Measurements from ENCODE around the gene TMEM109. TPM values are rescaled to one million over a fixed set of nuclear protein-coding genes. Genes with fewer than 3 reads are reported as not detected.

Gene TMEM109
- total and polyA plus RNA-seq, 2 of the 4 experiments (the other 2 are of a cell fraction), result 15.1 to 69.7 TPM

DNA sequence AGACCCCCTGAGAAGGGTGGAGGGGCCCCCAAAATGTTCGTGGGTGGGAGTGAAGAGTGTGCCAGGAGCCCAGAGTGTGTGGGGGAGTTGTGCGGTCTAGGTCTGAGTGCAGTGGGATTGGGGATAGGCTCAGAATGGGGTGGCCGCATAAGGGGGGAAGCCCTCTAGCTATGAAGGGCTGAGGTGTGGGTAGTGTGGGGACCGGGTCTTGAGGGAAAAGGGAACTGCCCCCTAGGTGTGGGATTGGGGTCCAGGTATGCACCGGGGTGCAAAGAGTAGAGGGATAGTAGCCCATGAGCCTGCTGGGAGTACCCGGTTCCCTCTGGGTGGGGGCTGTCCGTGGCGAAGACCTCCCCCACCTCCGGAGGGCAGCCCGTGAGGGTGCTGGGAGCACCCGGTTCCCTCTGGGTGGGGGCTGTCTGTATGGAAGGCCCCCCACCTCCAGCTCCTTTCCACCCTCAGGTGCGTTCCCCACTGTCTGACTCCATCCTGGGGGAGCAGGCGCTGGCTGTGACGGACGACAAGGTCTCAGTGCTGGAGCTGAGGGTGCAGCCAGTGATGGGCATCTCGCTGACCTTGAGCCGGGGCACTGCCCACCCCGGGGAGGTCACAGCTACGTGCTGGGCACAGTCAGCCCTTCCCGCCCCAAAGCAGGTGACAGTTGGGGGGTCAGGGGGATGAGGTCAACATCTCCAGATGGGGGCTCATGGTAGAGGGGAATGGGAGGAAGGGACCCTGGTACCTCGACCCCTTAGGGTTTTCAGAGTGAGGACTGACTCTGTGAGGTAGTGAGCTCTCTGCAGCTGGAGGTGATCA, 21.0 kb downstream of the TMEM109 start:
- Histone ChIP-seq H4K5ac (ENCODE audit: low read depth, low read length) (no peak overlapping the region), H2BK20ac (ENCODE audit: low read depth, low read length) (no peak overlapping the region), H3K4me1 (ENCODE audit: control insufficient read depth, insufficient read depth, low read length) (no peaks in the 10 kb centered on the region; the same call in 1 of the 2 replicates), H3K79me1 (ENCODE audit: low read depth in 1 of 2, low read length in 2 of 2) (no peaks in the 10 kb centered on the region), H2BK5ac (ENCODE audit: low read depth, low read length, poor library complexity, severe bottlenecking) (no peak overlapping the region), H3K4ac (ENCODE audit: low read depth, low read length) (no peak overlapping the region), H3K18ac (ENCODE audit: low read depth, low read length) (no peak overlapping the region), H2AK5ac (ENCODE audit: low read depth, low read length) (no peak overlapping the region), H3K9me3 (ENCODE audit: control insufficient read depth, insufficient read depth, low read length) (no peaks in the 10 kb centered on the region), H3K27ac (ENCODE audit: insufficient read depth, low read length) (no peak overlapping the region), H3K56ac (ENCODE audit: extremely low read depth, insufficient read depth, low read length) (no peak overlapping the region), H4K8ac (ENCODE audit: low read depth in 2 of 2, low read length in 2 of 2) (no peak overlapping the region), H2AFZ (replicated peaks; ENCODE audit: low read length, poor library complexity) (no peak overlapping the region), H3K9ac (ENCODE audit: low read depth, low read length) (no peak overlapping the region), H3K4me3 (ENCODE audit: insufficient read depth, low read depth, low read length) (no peak overlapping the region), H3K27me3 (ENCODE audit: control insufficient read depth, insufficient read depth, low read length) (no peaks in the 10 kb centered on the region), H2BK120ac (ENCODE audit: low read depth, low read length) (no peak overlapping the region), H4K91ac (ENCODE audit: insufficient read depth, low read depth, low read length) (no peak overlapping the region), H3K36me3 (ENCODE audit: control insufficient read depth, insufficient read depth, low read length) (peaks cover 47% of the 10 kb centered on the region), H3K14ac (replicated peaks; ENCODE audit: low read depth, low read length) (no peak overlapping the region), H2AK9ac (replicated peaks; ENCODE audit: low read depth, low read length, poor library complexity) (peak overlapping the region; percentile 50), H3K9me1 (ENCODE audit: insufficient read depth, low read length) (no peaks in the 10 kb centered on the region), H2BK15ac (ENCODE audit: low read depth, low read length) (no peak overlapping the region), H4K20me1 (ENCODE audit: insufficient read depth, low read length) (no peaks in the 10 kb centered on the region), H3K23ac (ENCODE audit: low read depth, low read length) (no peak overlapping the region), H3K4me2 (ENCODE audit: low read depth, low read length) (no peak overlapping the region)
- ChIA-PET CTCF (interaction anchor here (0.7 kb wide), 1 partner anchor 440 kb away, joined by 4 read pairs; no protein-coding TSS in a partner anchor), POLR2A (ENCODE audit: unreplicated experiment) (no interaction called here)
- dilution Hi-C loops (cut with HindIII; ENCODE audit: low sequenced_read_pairs, unreplicated experiment), result no loop called here
- in situ Hi-C loops (cut with MboI; ENCODE audit: low sequenced_read_pairs), result no loop called here
- intact Hi-C loops (cut with micrococcal nuclease), result no loop called here
- 93% methylated on average over 3 of the region's 21 CpGs; no CpG with 5 or more reads in 1 of the 2 experiments for WGBS, 2 experiments (ENCODE audit: extremely low coverage in 2 of 2, insufficient read length in 1 of 2)
- ATAC-seq (ENCODE audit: low read depth) (no peak), DNase-seq (no peak)
- BruUV-seq (replicated peaks), result no TSS peak
- TF ChIP-seq CHD1 (IDR thresholded peaks at IDR 0.05; ENCODE audit: low read depth, low read length) (no peak), RAD21 (IDR thresholded peaks at IDR 0.05; ENCODE audit: low read length) (no peak), NFE2L2 (IDR thresholded peaks at IDR 0.05; ENCODE audit: low read depth, low read length) (no peak), BHLHE40 (IDR thresholded peaks at IDR 0.05; ENCODE audit: low read depth, low read length) (no peak), SMC3 (IDR thresholded peaks at IDR 0.05; ENCODE audit: low read depth, low read length) (no peak), RCOR1 (IDR thresholded peaks at IDR 0.05; ENCODE audit: insufficient replicate concordance, low read length) (no peak), POLR2A (IDR thresholded peaks at IDR 0.05; ENCODE audit: low read depth, low read length) (no peak), MAFK (IDR thresholded peaks at IDR 0.05; ENCODE audit: low read depth, low read length) (no peak), CEBPB (IDR thresholded peaks at IDR 0.05; ENCODE audit: low read depth, low read length) (no peak), MXI1 (IDR thresholded peaks at IDR 0.05; ENCODE audit: borderline replicate concordance, low read depth, low read length) (no peak), RFX5 (IDR thresholded peaks at IDR 0.05; ENCODE audit: low read depth, low read length) (no peak), FOS (IDR thresholded peaks at IDR 0.05; ENCODE audit: low read depth, low read length) (no peak), MAZ (IDR thresholded peaks at IDR 0.05; ENCODE audit: borderline replicate concordance, low read depth, low read length) (no peak)
- TF ChIP-seq, protein P1, sequence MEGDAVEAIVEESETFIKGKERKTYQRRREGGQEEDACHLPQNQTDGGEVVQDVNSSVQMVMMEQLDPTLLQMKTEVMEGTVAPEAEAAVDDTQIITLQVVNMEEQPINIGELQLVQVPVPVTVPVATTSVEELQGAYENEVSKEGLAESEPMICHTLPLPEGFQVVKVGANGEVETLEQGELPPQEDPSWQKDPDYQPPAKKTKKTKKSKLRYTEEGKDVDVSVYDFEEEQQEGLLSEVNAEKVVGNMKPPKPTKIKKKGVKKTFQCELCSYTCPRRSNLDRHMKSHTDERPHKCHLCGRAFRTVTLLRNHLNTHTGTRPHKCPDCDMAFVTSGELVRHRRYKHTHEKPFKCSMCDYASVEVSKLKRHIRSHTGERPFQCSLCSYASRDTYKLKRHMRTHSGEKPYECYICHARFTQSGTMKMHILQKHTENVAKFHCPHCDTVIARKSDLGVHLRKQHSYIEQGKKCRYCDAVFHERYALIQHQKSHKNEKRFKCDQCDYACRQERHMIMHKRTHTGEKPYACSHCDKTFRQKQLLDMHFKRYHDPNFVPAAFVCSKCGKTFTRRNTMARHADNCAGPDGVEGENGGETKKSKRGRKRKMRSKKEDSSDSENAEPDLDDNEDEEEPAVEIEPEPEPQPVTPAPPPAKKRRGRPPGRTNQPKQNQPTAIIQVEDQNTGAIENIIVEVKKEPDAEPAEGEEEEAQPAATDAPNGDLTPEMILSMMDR (conservative IDR thresholded peaks at IDR 0.05; ENCODE audit: low read depth, low read length), result no peak
- TF ChIP-seq, protein P2, sequence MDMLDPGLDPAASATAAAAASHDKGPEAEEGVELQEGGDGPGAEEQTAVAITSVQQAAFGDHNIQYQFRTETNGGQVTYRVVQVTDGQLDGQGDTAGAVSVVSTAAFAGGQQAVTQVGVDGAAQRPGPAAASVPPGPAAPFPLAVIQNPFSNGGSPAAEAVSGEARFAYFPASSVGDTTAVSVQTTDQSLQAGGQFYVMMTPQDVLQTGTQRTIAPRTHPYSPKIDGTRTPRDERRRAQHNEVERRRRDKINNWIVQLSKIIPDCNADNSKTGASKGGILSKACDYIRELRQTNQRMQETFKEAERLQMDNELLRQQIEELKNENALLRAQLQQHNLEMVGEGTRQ (IDR thresholded peaks at IDR 0.05; ENCODE audit: low read depth, low read length), result no peak
